Spleen (tissue), 11 donors: ENCODE measurements around the gene IDE. TPM values are rescaled to one million over a fixed set of nuclear protein-coding genes. Genes with fewer than 3 reads are reported as not detected.

ENCODE experiments used
- DNase-seq: peaks from one replicate; pipeline ENCODE4 v3.0.0-alpha.2; 2020
- H3K27ac ChIP-seq, 8 donors: fragments of 200-600 bp; sonication (generic) in 7 of 8; 1 replicate in 4 of 8; 2 replicates in 4 of 8; pipeline versions ENCODE4 v1.5.0 to v1.8.0; 2016 to 2021; ENCODE audit warnings: inconsistent platforms in 4 of 8, mild to moderate bottlenecking in 4 of 8, moderate library complexity in 1 of 8
- H3K27me3 ChIP-seq, 7 donors: fragments of 200-600 bp; sonication (generic) in 6 of 7; replicated peaks in 1 of 7; 1 replicate in 4 of 7; 2 replicates in 3 of 7; pipeline versions ENCODE4 v1.5.0 to v1.8.0; 2016 to 2021; ENCODE audit warnings: inconsistent platforms in 3 of 7, mild to moderate bottlenecking in 1 of 7
- H3K36me3 ChIP-seq, 6 donors: fragments of 200-600 bp; sonication (generic) in 5 of 6; 1 replicate in 4 of 6; 2 replicates in 2 of 6; pipeline versions ENCODE4 v1.5.0 to v1.8.0; 2016 to 2021; ENCODE audit warnings: inconsistent platforms in 2 of 6
- H3K4me1 ChIP-seq, 6 donors: fragments of 200-600 bp; sonication (generic) in 5 of 6; 1 replicate in 3 of 6; 2 replicates in 3 of 6; pipeline versions ENCODE4 v1.5.0 to v1.8.0; 2016 to 2021; ENCODE audit warnings: inconsistent platforms in 3 of 6
- H3K4me3 ChIP-seq, 8 donors: fragments of 200-600 bp; sonication (generic) in 7 of 8; 1 replicate in 4 of 8; 2 replicates in 4 of 8; pipeline versions ENCODE4 v1.5.0 to v1.8.0; 2016 to 2021; ENCODE audit warnings: inconsistent platforms in 4 of 8, mild to moderate bottlenecking in 4 of 8, moderate library complexity in 2 of 8
- H3K9me3 ChIP-seq, 8 donors: fragments of 200-600 bp; sonication (generic) in 7 of 8; 1 replicate in 4 of 8; 2 replicates in 4 of 8; pipeline versions ENCODE4 v1.5.0 to v1.8.0; 2016 to 2021; ENCODE audit warnings: inconsistent platforms in 4 of 8
- POLR2A ChIP-seq, 3 donors: fragments of 450-650 bp; IDR thresholded peaks; one replicate each; pipeline ENCODE4 v1.5.1; 2017; ENCODE audit warnings: antibody characterized with exemption in 3 of 3, mild to moderate bottlenecking in 1 of 3
- POLR2AphosphoS5 ChIP-seq, 3 donors: sonication (generic); formaldehyde crosslinking; IDR thresholded peaks; one replicate each; pipeline ENCODE4 v1.5.1; 2017; ENCODE audit warnings: antibody characterized with exemption in 3 of 3
- WGBS, 5 donors: extraction: QIAGEN DNeasy Blood & Tissue Kit in 3 of 5; methylation state at CpG; one replicate each; pipeline versions ENCODE4 v1.1.5 to v1.1.7; 2013 to 2018; 5-methylcytosine and 5-hydroxymethylcytosine counted together
- intact Hi-C: fragments of 100-400 bp; cut with DNase I; formaldehyde crosslinking; loops from one replicate; pipeline ENCODE4 v1.15.0; 2023; ENCODE audit warnings: low total_unique reads
- polyA plus RNA-seq, 3 donors: library from polyadenylated mRNA; stranded (reverse); fragments of 200-250 nt; gene quantifications; one replicate each; pipeline ENCODE4 v1.2.1, GENCODE V29; 2013
- total RNA-seq, 7 donors: library from RNA; depleted of rRNA in 3 of 7; stranded (reverse); fragments of >200 nt in 3 of 7; fragmentation: NEBNext Ultra II Directional in 4 of 7; extraction: Animal tissue kit (Norgen Biotek cat#: 25700) in 4 of 7; gene quantifications; one replicate each; pipeline versions ENCODE4 v1.1.0 to v1.2.1, GENCODE V29; 2016 to 2021
- TF ChIP-seq, protein P1 (sequence below), 11 experiments: fragments of 200-600 bp in 7 of 11; fragments of 450-650 bp in 4 of 11; sonication (generic) in 4 of 11; IDR thresholded peaks in 8 of 11; conservative IDR thresholded peaks in 3 of 11; 1 replicate in 7 of 11; 2 replicates in 4 of 11; pipeline versions ENCODE4 v1.4.0 to v1.8.0; 2016 to 2021; ENCODE audit warnings: antibody characterized with exemption in 11 of 11, inconsistent platforms in 4 of 11, mild to moderate bottlenecking in 1 of 11
- donor health status: healthy with polysubstance abuse.
- donor health status: DM: no; HTN: no; CAD: no; lungs with moderate emphysema.
- donor health status: DM: no; HTN: no; CAD: no.
- donor health status: Bipolar disorder and iron deficiency.
- donor health status: healthy.
- donor health status: DM: no; HTN: no; CAD: no.
- donor health status: DM: yes; HTN: yes; CAD: no.

Gene IDE
- total and polyA plus RNA-seq, 10 donors, result 4.4 to 35.2 (median 29.9) TPM

DNA sequence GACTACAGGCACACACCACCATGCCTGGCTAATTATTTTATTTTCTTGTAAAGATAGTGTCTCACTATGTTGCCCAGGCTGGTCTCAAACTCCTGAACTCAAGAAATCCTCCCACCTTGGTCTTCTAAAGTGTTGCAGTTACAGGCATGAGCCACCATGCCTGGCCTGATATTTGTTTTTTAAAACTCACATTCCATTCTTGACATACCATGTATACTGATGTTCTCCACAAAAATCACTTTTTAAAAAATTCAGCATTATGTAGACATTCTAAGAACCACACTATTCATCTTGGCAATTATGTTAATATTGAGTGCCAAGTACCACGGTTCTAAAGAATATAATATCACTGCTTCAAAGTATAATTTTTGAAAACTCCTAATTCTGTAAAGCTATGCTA lies 43.5 kb downstream of the IDE start:
- WGBS, 5 donors, result 87 to 96% (median 89%) methylated on average over 1 of the region's 1 CpG
- no peak overlapping the region for H3K4me3 ChIP-seq
- peaks cover 0 to 91% (median 51%) of the 10 kb centered on the region in 6 donors for H3K36me3 ChIP-seq
- no peak overlapping the region for H3K27ac ChIP-seq
- H3K9me3 ChIP-seq, result no peaks in the 10 kb centered on the region
- H3K4me1 ChIP-seq, result no peaks in the 10 kb centered on the region
- H3K27me3 ChIP-seq, result no peaks in the 10 kb centered on the region
- intact Hi-C loops, result no loop called here
- no peak for DNase-seq
- TF ChIP-seq, protein P1, sequence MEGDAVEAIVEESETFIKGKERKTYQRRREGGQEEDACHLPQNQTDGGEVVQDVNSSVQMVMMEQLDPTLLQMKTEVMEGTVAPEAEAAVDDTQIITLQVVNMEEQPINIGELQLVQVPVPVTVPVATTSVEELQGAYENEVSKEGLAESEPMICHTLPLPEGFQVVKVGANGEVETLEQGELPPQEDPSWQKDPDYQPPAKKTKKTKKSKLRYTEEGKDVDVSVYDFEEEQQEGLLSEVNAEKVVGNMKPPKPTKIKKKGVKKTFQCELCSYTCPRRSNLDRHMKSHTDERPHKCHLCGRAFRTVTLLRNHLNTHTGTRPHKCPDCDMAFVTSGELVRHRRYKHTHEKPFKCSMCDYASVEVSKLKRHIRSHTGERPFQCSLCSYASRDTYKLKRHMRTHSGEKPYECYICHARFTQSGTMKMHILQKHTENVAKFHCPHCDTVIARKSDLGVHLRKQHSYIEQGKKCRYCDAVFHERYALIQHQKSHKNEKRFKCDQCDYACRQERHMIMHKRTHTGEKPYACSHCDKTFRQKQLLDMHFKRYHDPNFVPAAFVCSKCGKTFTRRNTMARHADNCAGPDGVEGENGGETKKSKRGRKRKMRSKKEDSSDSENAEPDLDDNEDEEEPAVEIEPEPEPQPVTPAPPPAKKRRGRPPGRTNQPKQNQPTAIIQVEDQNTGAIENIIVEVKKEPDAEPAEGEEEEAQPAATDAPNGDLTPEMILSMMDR (IDR thresholded peaks at IDR 0.05 in 8 of 11, conservative IDR thresholded peaks at IDR 0.05 in 3 of 11), result no peak
- TF ChIP-seq POLR2A (IDR thresholded peaks at IDR 0.05) (no peak), POLR2AphosphoS5 (IDR thresholded peaks at IDR 0.05) (no peak)

DNA sequence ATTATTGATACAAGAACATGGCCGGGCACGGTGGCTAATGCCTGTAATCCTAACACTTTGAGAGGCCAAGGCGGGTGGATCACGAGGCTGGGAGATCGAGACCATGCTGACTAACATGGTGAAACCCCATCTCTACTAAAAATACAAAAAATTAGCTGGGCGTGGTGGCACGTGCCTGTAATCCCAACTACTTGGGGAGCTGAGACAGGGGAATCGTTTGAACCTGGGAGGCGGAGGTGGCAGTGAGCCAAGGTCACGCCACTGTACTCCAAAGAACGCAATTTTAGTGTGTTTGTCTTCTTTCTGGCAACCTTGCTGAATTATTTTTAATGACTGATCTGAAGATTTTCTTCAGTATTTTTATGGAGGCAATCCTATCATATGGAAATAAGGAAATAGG lies 46.2 kb downstream of the IDE start:
- DNase-seq, result no peak
- Histone ChIP-seq H3K9me3 (no peaks in the 10 kb centered on the region), H3K27me3 (no peaks in the 10 kb centered on the region), H3K4me3 (no peak overlapping the region), H3K36me3 (peaks cover 0 to 82% (median 34%) of the 10 kb centered on the region in 6 donors), H3K27ac (no peak overlapping the region), H3K4me1 (no peaks in the 10 kb centered on the region)
- TF ChIP-seq, protein P1 (IDR thresholded peaks at IDR 0.05 in 8 of 11, conservative IDR thresholded peaks at IDR 0.05 in 3 of 11), result no peak
- TF ChIP-seq POLR2AphosphoS5 (IDR thresholded peaks at IDR 0.05), result no peak
- TF ChIP-seq POLR2A (IDR thresholded peaks at IDR 0.05), result no peak
- WGBS, 5 donors, result 85 to 94% (median 86%) methylated on average over 11 of the region's 11 CpGs
- intact Hi-C loops, result no loop called here

DNA sequence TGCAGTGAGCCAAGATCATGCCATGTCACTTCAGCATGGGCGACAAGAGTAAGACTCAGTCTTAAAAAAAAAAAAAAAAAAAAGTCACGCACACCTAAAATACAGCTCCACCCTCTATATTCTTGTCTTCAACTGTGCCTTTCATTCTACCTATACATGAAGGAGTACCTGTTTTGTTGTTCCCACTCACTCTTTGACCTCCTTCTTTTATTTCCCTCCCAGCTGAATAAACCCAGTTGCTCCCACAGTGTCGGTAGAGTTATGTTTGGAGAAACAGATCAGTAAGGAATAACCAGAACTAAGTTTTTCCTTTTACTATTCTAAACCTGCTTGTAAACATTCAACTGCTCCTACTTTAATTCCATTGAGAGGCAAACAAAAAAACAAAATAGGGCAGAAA lies 50.3 kb downstream of the IDE start:
- no peaks in the 10 kb centered on the region for H3K4me1 ChIP-seq
- H3K9me3 ChIP-seq, result no peaks in the 10 kb centered on the region
- no peak overlapping the region for H3K4me3 ChIP-seq
- 94 to 100% (median 97%) methylated on average over 3 of the region's 3 CpGs for WGBS, 5 donors
- intact Hi-C loops, result no loop called here
- no peak overlapping the region for H3K27ac ChIP-seq
- TF ChIP-seq, protein P1 (IDR thresholded peaks at IDR 0.05 in 8 of 11, conservative IDR thresholded peaks at IDR 0.05 in 3 of 11), result no peak
- TF ChIP-seq POLR2A (IDR thresholded peaks at IDR 0.05), result no peak
- H3K27me3 ChIP-seq, result no peaks in the 10 kb centered on the region
- no peak for DNase-seq
- H3K36me3 ChIP-seq, result peaks cover 0 to 49% (median 4%) of the 10 kb centered on the region in 6 donors

DNA sequence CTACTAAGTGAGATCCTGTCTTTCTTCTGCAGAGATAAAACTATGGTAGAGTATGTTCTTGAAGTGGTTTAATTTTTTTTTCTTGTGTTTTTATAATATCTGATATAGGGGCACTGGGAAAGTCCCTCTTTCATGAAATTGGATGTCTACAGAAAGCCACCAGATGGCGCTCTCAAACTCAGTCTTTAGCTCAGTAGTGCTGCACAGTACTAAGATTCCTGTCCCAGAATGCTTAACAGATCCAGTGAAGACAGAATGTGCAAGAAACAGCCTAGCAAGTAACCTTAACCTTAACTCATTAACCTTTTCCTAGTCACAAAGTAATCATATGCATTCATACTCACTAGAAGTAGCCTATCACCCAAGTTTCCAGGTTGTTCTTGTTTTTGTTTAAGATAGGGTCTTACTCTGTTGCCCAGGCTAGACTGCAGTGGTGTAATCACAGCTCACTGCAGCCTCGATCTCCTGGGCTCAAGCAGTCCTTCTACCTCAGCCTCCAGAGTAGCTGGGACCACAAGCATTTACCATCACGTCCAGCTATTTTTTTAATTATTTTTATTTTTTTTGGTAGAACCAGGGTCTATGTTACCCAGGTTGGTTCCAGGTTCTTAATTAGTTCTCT lies 56.7 kb downstream of the IDE start:
- no peak for TF ChIP-seq POLR2A (IDR thresholded peaks at IDR 0.05)
- no peak for TF ChIP-seq POLR2AphosphoS5 (IDR thresholded peaks at IDR 0.05)
- TF ChIP-seq, protein P1 (IDR thresholded peaks at IDR 0.05 in 8 of 11, conservative IDR thresholded peaks at IDR 0.05 in 3 of 11), result peak; percentile 47 to 88 (median 78)
- Histone ChIP-seq H3K4me1 (peaks cover 0 to 10% (median 0%) of the 10 kb centered on the region in 6 donors), H3K27me3 (no peaks in the 10 kb centered on the region), H3K27ac (no peak overlapping the region), H3K4me3 (no peak overlapping the region), H3K36me3 (peaks cover 0 to 37% (median 2%) of the 10 kb centered on the region in 6 donors), H3K9me3 (no peaks in the 10 kb centered on the region)
- no peak for DNase-seq
- WGBS, 5 donors, result 49 to 58% (median 56%) methylated on average over 3 of the region's 3 CpGs
- intact Hi-C loops, result loop anchor here (5.0 kb wide), 1 partner anchor 55 kb away; the partner anchor contains the start of gene IDE
